OCI-M2 (cell line): Measurements from ENCODE around the gene PRR14L.
"Not testable (repeated sequence)": the region's sequence is repeated elsewhere in the genome, so short reads cannot be mapped to it uniquely, and the experiment has no call there.

Source experiments
- DNase-seq: peaks from one replicate; lab custom pipeline; 2025; ENCODE audit not compliant: unreplicated experiment; lab: John Stamatoyannopoulos, UW

Gene PRR14L

GRCh38 chr22:31749636-31750364 lies at the start of gene PRR14L:
Gene PRR14L (minus strand): TSS chr22:31750132. CDS start chr22:31738860, 11,272 bp downstream.
- peak; percentile 81 for DNase-seq

GRCh38 chr22:31799358-31799757 lies 49.4 kb upstream of the PRR14L start:
- not testable (repeated sequence) for DNase-seq

- DNase-seq = no peak
These were observed 40.3 kb upstream of the PRR14L start for GRCh38 chr22:31790240-31790639.

GRCh38 chr22:31789803-31790202 lies 39.9 kb upstream of the PRR14L start:
- DNase-seq = peak; percentile 89

GRCh38 chr22:31776231-31776630 lies 26.3 kb upstream of the PRR14L start:
- DNase-seq = no peak

GRCh38 chr22:31773416-31773815 lies 23.5 kb upstream of the PRR14L start:
- DNase-seq = no peak

- DNase-seq = no peak
These were observed 18.6 kb upstream of the PRR14L start for GRCh38 chr22:31768422-31769059.

- no peak for DNase-seq
These were observed 14.9 kb upstream of the PRR14L start for GRCh38 chr22:31764785-31765184.

- not testable (repeated sequence) for DNase-seq
These were observed 8.9 kb upstream of the PRR14L start for GRCh38 chr22:31758860-31759259.

GRCh38 chr22:31757265-31757664 lies 7.3 kb upstream of the PRR14L start:
- DNase-seq = no peak

GRCh38 chr22:31754813-31755212 lies 4.9 kb upstream of the PRR14L start:
- no peak for DNase-seq

- peak; percentile 76 for DNase-seq
These were observed 3.9 kb upstream of the PRR14L start, which contains the start of gene DEPDC5 for GRCh38 chr22:31753634-31754501. Gene DEPDC5 (plus strand): TSS chr22:31754019. CDS start chr22:31754922, 903 bp downstream.

GRCh38 chr22:31753005-31753633 lies 3.2 kb upstream of the PRR14L start:
- DNase-seq = peak; percentile 76

GRCh38 chr22:31752096-31752847 lies 2.3 kb upstream of the PRR14L start:
- no peak for DNase-seq

GRCh38 chr22:31750365-31751284 lies 693 bp upstream of the PRR14L start:
- no peak for DNase-seq

- DNase-seq = no peak
These were observed 1.4 kb downstream of the PRR14L start for GRCh38 chr22:31748490-31748889.

GRCh38 chr22:31747441-31747840 lies 2.5 kb downstream of the PRR14L start:
- no peak for DNase-seq

GRCh38 chr22:31743871-31744270 lies 6.1 kb downstream of the PRR14L start:
- no peak for DNase-seq

GRCh38 chr22:31742682-31743081 lies 7.2 kb downstream of the PRR14L start:
- no peak for DNase-seq
